Adrenal gland (tissue), 5 donors: ENCODE data around the gene PSMB7.

ENCODE experiments used
- POLR2A ChIP-seq, 2 donors: fragments of 450-650 bp; IDR thresholded peaks; one replicate each; pipeline ENCODE4 v1.6.1; 2017; ENCODE audit warnings: antibody characterized with exemption in 2 of 2, mild to moderate bottlenecking in 2 of 2, moderate library complexity in 1 of 2
- TF ChIP-seq, protein P1 (sequence below), 6 experiments: fragments of 450-650 bp in 4 of 6; fragments of 200-600 bp in 2 of 6; sonication (generic) in 1 of 6; IDR thresholded peaks; 1 replicate in 5 of 6; 2 replicates in 1 of 6; pipeline versions ENCODE4 v1.5.1 to v1.8.0; 2016 to 2021; ENCODE audit warnings: antibody characterized with exemption in 6 of 6, mild to moderate bottlenecking in 2 of 6, moderate library complexity in 1 of 6
- donor health status: DM: no; HTN: no; CAD: no.

DNA sequence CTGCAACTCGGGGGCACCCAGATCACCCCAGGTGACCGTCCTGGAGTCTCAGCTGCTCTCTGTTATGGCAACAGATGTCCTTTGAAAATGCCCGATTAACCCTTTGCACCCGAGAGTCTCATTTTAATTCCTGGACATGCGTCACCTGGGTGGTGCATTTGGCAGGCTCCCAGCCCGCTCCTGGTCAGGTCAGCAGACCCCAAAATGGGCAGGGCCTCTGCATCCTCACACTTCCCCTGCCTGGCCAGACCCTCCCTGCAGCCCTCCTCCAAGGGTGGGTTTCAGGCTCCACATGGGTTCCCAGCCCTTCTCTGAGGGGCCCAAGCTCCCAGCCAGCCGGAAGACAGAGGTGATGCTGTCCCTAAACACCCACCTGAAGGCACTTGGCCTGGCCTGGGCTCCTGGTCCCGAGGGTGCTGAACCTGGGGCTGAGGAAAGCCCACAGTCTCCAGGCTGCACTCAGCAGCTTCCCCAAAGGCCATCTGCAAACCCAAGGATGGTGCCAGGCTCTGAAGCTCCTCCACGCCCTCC, 69.4 kb downstream of the PSMB7 start:
- TF ChIP-seq POLR2A (IDR thresholded peaks at IDR 0.05) = no peak
- TF ChIP-seq, protein P1, sequence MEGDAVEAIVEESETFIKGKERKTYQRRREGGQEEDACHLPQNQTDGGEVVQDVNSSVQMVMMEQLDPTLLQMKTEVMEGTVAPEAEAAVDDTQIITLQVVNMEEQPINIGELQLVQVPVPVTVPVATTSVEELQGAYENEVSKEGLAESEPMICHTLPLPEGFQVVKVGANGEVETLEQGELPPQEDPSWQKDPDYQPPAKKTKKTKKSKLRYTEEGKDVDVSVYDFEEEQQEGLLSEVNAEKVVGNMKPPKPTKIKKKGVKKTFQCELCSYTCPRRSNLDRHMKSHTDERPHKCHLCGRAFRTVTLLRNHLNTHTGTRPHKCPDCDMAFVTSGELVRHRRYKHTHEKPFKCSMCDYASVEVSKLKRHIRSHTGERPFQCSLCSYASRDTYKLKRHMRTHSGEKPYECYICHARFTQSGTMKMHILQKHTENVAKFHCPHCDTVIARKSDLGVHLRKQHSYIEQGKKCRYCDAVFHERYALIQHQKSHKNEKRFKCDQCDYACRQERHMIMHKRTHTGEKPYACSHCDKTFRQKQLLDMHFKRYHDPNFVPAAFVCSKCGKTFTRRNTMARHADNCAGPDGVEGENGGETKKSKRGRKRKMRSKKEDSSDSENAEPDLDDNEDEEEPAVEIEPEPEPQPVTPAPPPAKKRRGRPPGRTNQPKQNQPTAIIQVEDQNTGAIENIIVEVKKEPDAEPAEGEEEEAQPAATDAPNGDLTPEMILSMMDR (IDR thresholded peaks at IDR 0.05) = no peak
